GM12878 (cell line): ENCODE results near the gene TRANK1.

Experiments used
- FOXM1 ChIP-seq: IDR thresholded peaks from 2 replicates; pipeline ENCODE4 v1.6.1; 2012; ENCODE audit warnings: low read depth, mild to moderate bottlenecking, inconsistent platforms, low read length, moderate library complexity
- NFYA ChIP-seq: IDR thresholded peaks from 2 replicates; pipeline ENCODE4 v1.6.1; 2011; ENCODE audit warnings: low read depth, mild to moderate bottlenecking, low read length, improper control_type of control experiment, borderline replicate concordance
- NRF1 ChIP-seq: conservative IDR thresholded peaks from 2 replicates; pipeline ENCODE4 v1.6.1; 2011; ENCODE audit warnings: mild to moderate bottlenecking, low read depth, low read length, improper control_type of control experiment
- PAX8 ChIP-seq: fragments of 450-650 bp; IDR thresholded peaks from 2 replicates; pipeline ENCODE4 v1.6.1; 2017; ENCODE audit warnings: mild to moderate bottlenecking, moderate library complexity
- RAD21 ChIP-seq: IDR thresholded peaks from 2 replicates; pipeline ENCODE4 v1.6.1; 2011; ENCODE audit warnings: mild to moderate bottlenecking, low read depth, low read length, moderate library complexity; ENCODE audit not compliant: insufficient read depth
- SIN3A ChIP-seq: IDR thresholded peaks from 2 replicates; pipeline ENCODE4 v1.6.1; 2012; ENCODE audit warnings: low read depth, low read length, improper control_type of control experiment
- SMC3 ChIP-seq: IDR thresholded peaks from 2 replicates; pipeline ENCODE4 v1.6.1; 2011; ENCODE audit warnings: low read length, improper control_type of control experiment, borderline replicate concordance
- SP1 ChIP-seq: IDR thresholded peaks from one replicate; pipeline ENCODE4 v1.6.1; 2011; ENCODE audit warnings: low read depth, low read length
- TAF1 ChIP-seq: IDR thresholded peaks from 2 replicates; pipeline ENCODE4 v1.6.1; 2011; ENCODE audit warnings: mild to moderate bottlenecking, low read depth, low read length, borderline replicate concordance
- TCF7 ChIP-seq: IDR thresholded peaks from 2 replicates; pipeline ENCODE4 v1.6.1; 2014; ENCODE audit warnings: antibody characterized with exemption, borderline replicate concordance
- TF ChIP-seq, protein P1 (sequence below): IDR thresholded peaks from 2 replicates; pipeline ENCODE4 v1.6.1; 2012; ENCODE audit warnings: mild to moderate bottlenecking, low read depth, low read length
- TF ChIP-seq, protein P2 (sequence below): fragments of 450-650 bp; IDR thresholded peaks from 2 replicates; pipeline ENCODE4 v1.6.1; 2017; ENCODE audit warnings: mild to moderate bottlenecking
- TF ChIP-seq, protein P3 (sequence below): IDR thresholded peaks from 2 replicates; pipeline ENCODE4 v1.6.1; 2012; ENCODE audit warnings: low read depth, low read length, improper control_type of control experiment
- TF ChIP-seq, protein P4 (sequence below), 3 experiments: IDR thresholded peaks in 2 of 3; conservative IDR thresholded peaks in 1 of 3; 2 replicates each; pipeline ENCODE4 v1.5.1; 2011; ENCODE audit warnings: low read depth in 3 of 3, low read length in 3 of 3, mild to moderate bottlenecking in 3 of 3, control low read depth in 2 of 3, moderate library complexity in 2 of 3, inconsistent platforms in 1 of 3, mixed read lengths in 1 of 3; ENCODE audit not compliant: control insufficient read depth in 2 of 3, insufficient read depth in 1 of 3; ENCODE audit errors: extremely low read depth in 1 of 3

DNA sequence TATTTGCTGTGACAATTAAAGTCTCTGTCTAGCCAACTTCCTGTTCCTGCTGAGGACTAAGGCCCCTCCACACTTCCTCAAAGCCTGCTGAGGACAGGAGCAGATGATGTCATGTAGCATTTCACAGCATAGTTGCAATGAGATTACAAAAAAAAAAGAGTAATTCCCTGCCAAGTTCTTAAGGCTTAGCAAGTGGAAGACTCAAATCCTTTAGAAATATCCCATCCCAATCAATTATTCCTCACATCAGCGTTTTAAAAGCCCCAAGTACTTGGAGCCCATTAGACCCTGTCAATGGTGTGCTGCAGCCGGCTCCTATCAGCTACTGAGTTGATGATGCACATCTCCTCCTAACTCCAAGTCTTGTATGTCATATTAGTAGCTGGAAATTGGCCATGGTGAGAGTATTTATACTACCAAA is 51.7 kb downstream of the TRANK1 start:
- TF ChIP-seq NFYA (no peak), NRF1 (no peak), PAX8 (no peak), RAD21 (no peak), SP1 (no peak), TAF1 (no peak), TCF7 (no peak), FOXM1 (no peak), SMC3 (no peak), SIN3A (no peak)
- TF ChIP-seq, protein P1, sequence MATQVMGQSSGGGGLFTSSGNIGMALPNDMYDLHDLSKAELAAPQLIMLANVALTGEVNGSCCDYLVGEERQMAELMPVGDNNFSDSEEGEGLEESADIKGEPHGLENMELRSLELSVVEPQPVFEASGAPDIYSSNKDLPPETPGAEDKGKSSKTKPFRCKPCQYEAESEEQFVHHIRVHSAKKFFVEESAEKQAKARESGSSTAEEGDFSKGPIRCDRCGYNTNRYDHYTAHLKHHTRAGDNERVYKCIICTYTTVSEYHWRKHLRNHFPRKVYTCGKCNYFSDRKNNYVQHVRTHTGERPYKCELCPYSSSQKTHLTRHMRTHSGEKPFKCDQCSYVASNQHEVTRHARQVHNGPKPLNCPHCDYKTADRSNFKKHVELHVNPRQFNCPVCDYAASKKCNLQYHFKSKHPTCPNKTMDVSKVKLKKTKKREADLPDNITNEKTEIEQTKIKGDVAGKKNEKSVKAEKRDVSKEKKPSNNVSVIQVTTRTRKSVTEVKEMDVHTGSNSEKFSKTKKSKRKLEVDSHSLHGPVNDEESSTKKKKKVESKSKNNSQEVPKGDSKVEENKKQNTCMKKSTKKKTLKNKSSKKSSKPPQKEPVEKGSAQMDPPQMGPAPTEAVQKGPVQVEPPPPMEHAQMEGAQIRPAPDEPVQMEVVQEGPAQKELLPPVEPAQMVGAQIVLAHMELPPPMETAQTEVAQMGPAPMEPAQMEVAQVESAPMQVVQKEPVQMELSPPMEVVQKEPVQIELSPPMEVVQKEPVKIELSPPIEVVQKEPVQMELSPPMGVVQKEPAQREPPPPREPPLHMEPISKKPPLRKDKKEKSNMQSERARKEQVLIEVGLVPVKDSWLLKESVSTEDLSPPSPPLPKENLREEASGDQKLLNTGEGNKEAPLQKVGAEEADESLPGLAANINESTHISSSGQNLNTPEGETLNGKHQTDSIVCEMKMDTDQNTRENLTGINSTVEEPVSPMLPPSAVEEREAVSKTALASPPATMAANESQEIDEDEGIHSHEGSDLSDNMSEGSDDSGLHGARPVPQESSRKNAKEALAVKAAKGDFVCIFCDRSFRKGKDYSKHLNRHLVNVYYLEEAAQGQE = no peak
- TF ChIP-seq, protein P2, sequence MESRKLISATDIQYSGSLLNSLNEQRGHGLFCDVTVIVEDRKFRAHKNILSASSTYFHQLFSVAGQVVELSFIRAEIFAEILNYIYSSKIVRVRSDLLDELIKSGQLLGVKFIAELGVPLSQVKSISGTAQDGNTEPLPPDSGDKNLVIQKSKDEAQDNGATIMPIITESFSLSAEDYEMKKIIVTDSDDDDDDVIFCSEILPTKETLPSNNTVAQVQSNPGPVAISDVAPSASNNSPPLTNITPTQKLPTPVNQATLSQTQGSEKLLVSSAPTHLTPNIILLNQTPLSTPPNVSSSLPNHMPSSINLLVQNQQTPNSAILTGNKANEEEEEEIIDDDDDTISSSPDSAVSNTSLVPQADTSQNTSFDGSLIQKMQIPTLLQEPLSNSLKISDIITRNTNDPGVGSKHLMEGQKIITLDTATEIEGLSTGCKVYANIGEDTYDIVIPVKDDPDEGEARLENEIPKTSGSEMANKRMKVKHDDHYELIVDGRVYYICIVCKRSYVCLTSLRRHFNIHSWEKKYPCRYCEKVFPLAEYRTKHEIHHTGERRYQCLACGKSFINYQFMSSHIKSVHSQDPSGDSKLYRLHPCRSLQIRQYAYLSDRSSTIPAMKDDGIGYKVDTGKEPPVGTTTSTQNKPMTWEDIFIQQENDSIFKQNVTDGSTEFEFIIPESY = no peak
- TF ChIP-seq, protein P3, sequence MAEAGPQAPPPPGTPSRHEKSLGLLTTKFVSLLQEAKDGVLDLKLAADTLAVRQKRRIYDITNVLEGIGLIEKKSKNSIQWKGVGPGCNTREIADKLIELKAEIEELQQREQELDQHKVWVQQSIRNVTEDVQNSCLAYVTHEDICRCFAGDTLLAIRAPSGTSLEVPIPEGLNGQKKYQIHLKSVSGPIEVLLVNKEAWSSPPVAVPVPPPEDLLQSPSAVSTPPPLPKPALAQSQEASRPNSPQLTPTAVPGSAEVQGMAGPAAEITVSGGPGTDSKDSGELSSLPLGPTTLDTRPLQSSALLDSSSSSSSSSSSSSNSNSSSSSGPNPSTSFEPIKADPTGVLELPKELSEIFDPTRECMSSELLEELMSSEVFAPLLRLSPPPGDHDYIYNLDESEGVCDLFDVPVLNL = no peak
- TF ChIP-seq, protein P4, sequence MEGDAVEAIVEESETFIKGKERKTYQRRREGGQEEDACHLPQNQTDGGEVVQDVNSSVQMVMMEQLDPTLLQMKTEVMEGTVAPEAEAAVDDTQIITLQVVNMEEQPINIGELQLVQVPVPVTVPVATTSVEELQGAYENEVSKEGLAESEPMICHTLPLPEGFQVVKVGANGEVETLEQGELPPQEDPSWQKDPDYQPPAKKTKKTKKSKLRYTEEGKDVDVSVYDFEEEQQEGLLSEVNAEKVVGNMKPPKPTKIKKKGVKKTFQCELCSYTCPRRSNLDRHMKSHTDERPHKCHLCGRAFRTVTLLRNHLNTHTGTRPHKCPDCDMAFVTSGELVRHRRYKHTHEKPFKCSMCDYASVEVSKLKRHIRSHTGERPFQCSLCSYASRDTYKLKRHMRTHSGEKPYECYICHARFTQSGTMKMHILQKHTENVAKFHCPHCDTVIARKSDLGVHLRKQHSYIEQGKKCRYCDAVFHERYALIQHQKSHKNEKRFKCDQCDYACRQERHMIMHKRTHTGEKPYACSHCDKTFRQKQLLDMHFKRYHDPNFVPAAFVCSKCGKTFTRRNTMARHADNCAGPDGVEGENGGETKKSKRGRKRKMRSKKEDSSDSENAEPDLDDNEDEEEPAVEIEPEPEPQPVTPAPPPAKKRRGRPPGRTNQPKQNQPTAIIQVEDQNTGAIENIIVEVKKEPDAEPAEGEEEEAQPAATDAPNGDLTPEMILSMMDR (IDR thresholded peaks at IDR 0.05 in 2 of 3, conservative IDR thresholded peaks at IDR 0.05 in 1 of 3; ENCODE audit: control insufficient read depth in 2 of 3, extremely low read depth in 1 of 3, insufficient read depth in 1 of 3, low read depth in 3 of 3, low read length in 3 of 3) = no peak
